GM18868 (cell line): ENCODE measurements around the gene RRM1.

Experiments
- ATAC-seq: cut with Tn5 transposase; IDR thresholded peaks from one replicate; pipeline ENCODE4 v1.9.1; 2021; ENCODE audit warnings: mild to moderate bottlenecking, moderate library complexity; ENCODE audit not compliant: unreplicated experiment

RRM1 gene

DNA sequence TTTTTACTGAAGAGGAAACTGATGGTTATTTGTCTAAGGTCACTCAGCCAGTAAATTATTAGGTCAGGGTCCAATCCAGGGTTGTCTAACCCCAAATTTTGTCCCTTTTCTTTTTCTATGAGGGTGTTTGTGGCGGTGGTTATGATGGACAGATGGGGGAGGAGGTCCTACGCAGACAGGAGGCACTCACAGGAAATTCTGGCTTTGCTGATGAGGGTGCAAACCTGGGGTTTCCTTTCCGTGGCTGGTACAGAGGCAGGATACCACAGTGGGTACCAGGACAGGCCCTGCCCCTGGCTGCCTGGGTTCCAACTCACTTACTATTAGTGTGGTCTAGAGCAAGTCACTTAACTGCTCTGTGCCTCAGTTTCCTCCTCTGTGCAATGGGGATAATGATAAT lies 91.0 kb downstream of the RRM1 start:
- ATAC-seq, result no peak

DNA sequence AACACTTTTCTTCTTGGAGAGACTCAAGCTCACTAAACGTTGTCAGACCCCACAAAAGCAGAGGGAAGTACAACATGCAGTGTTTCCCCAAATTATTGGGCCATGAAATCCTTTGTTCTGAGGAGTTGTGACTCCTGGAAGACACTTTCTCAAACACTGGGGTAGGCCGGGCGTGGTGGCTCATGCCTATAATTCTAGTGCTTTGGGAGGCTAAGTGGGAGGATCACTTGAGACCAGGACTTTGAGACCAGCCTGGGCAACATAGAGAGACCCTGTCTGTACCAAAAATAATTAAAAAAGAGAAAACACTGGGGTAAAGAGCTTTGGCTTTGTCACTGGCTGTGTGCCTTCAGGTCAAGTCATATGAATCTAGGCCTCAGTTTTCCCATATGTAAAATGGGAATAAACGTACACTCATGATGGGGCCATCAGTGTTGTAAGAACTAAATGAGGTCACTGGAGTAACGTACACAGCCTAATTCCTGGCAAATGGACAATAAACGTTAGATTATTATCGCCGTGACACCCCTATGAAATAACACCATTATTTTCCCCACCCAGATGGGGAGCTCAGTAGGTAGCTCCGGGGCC lies 92.0 kb downstream of the RRM1 start:
- ATAC-seq, result no peak

DNA sequence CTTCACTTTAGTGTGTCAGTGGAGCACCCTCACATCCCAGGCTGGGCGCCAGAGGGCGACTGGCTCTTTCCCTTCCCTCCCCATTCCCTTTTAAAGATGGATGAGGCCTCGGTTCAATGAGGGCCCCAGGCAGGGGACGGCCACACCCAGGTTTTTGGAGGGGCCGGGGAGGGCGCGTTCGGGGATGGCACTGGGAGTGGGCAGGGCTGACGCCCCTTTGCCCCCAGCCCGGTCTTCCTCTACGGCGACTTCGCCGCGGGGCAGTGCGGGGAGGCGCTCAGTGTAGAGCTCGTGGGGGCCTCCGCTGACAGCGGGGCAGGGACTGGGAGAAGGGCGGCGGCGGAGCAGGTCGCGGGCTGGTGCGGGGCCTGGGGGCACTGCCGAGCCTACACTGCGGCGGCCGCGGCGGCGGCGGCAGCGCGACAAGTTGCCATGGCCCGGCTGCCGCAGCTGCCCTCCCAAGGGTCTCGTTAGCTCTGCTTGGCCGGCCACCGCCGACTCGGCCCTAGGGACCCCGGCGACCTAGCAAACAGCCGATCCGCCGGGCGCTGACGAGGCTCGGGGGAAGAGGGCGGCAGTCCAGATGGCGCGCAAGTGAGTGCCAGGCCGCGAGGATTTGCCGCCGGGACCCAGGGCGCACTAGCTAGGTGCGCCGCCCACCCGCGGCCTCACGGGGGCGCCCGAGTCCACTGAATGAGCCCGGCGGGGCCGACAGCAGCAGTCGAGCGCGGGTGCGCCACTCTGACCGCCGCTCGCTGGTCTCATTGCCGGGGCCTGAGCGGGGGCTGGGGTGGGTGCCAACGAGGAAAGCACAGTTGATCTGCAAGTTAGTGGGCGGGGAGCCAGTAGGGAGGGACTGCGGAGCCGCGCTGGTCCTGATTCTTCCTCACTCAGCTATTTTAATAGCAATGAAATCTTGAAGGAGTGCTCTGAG lies 92.7 kb downstream of the RRM1 start:
- ATAC-seq, result peak; percentile 95
